K562 (cell line): ENCODE measurements around the gene ST6GALNAC1. TPM values are rescaled to one million over a fixed set of nuclear protein-coding genes. Genes with fewer than 3 reads are reported as not detected.
A peak's percentile ranks its signal among the peaks of the same experiment; 100 is the strongest.

Source experiments
- ATAC-seq: fragments of 200-7000 bp; cut with Tn5 transposase; 3 replicates; pipeline ENCODE4 v1.9.1; 2020; ENCODE audit warnings: moderate library complexity
- BruUV-seq: library from RNA; stranded (reverse); fragments of 400-500 nt; replicated peaks from 2 replicates; lab custom pipeline; 2021; lab: Mats Ljungman, UMichigan
- CTCF ChIA-PET: fragments of 300-600 bp; formaldehyde crosslinking; extraction: SDS; loops from one replicate; lab custom pipeline; 2021; ENCODE audit warnings: low intra/inter-chr PET ratio; lab: Yijun Ruan, JAX
- POLR2A ChIA-PET: fragments of 300-600, 350-650 bp; sonication (Branson Sonifier 250); formaldehyde crosslinking; extraction: SDS; loops from one replicate; lab custom pipeline; 2021; ENCODE audit warnings: antibody characterized with exemption, inconsistent platforms; lab: Yijun Ruan, JAX
- DNase-seq, 4 experiments: peaks; one replicate each; pipeline versions ENCODE4 v3.0.0 to v3.0.0-alpha.2; 2011 to 2018; ENCODE audit warnings: low spot score in 3 of 4, mixed read lengths in 3 of 4; ENCODE audit errors: extremely low read depth in 1 of 4
- FAIRE-seq: peaks from 2 replicates; lab custom pipeline; 2011; peaks lifted over from hg19 to GRCh38; lab: Jason Lieb, UNC
- H2AFZ ChIP-seq: 2 replicates; pipeline ENCODE4 v1.6.0; 2011; ENCODE audit warnings: low read depth, low read length, control low read depth, inconsistent platforms
- H3K27ac ChIP-seq: fragments of 200-600 bp; 3 replicates; pipeline ENCODE4 v1.8.0; 2011; ENCODE audit warnings: low read depth, mild to moderate bottlenecking, control low read depth, inconsistent platforms, low read length, moderate library complexity, mixed read lengths; ENCODE audit errors: extremely low read depth
- H3K27me3 ChIP-seq, 2 experiments: fragments of 300-600 bp in 1 of 2; 2 replicates in 1 of 2; 3 replicates in 1 of 2; pipeline versions ENCODE4 v1.6.0 to v1.8.0; 2011; ENCODE audit warnings: inconsistent platforms in 2 of 2, low read length in 2 of 2, mild to moderate bottlenecking in 1 of 2, mixed read lengths in 1 of 2, moderate library complexity in 1 of 2; ENCODE audit not compliant: control insufficient read depth in 2 of 2, insufficient read depth in 2 of 2
- H3K36me3 ChIP-seq: fragments of 300-600 bp; 3 replicates; pipeline ENCODE4 v1.8.0; 2011; ENCODE audit warnings: mild to moderate bottlenecking, low read length, inconsistent platforms; ENCODE audit not compliant: control insufficient read depth, insufficient read depth
- H3K4me1 ChIP-seq, 2 experiments: fragments of 200-600 bp in 1 of 2; replicated peaks in 1 of 2; 2 replicates in 1 of 2; 3 replicates in 1 of 2; pipeline versions ENCODE4 v1.5.1 to v1.8.0; 2011; ENCODE audit warnings: inconsistent platforms in 2 of 2, low read length in 2 of 2, mild to moderate bottlenecking in 1 of 2, mixed read lengths in 1 of 2, moderate library complexity in 1 of 2; ENCODE audit not compliant: control insufficient read depth in 2 of 2, insufficient read depth in 2 of 2
- H3K4me2 ChIP-seq: 2 replicates; pipeline ENCODE4 v1.6.1; 2011; ENCODE audit warnings: low read length, control low read depth, inconsistent platforms, mixed read lengths; ENCODE audit not compliant: insufficient read depth
- H3K4me3 ChIP-seq: fragments of 200-600 bp; sonication (generic), shearing (Covaris generic); 2 replicates; pipeline ENCODE4 v1.5.1; 2016; ENCODE audit warnings: control low read depth, inconsistent platforms
- H3K79me2 ChIP-seq: fragments of 200-600 bp; 3 replicates; pipeline ENCODE4 v1.8.0; 2011; ENCODE audit warnings: low read length, inconsistent platforms; ENCODE audit not compliant: control insufficient read depth, insufficient read depth
- H3K9ac ChIP-seq, 2 experiments: 2 replicates each; pipeline versions ENCODE4 v1.6.0 to v1.6.1; 2011; ENCODE audit warnings: low read depth in 2 of 2, low read length in 2 of 2, control low read depth in 1 of 2, inconsistent platforms in 1 of 2, mild to moderate bottlenecking in 1 of 2, mixed read lengths in 1 of 2; ENCODE audit not compliant: insufficient read depth in 1 of 2
- H3K9me1 ChIP-seq: one replicate; pipeline ENCODE4 v1.6.0; 2011; ENCODE audit warnings: inconsistent platforms, mild to moderate bottlenecking, low read length, moderate library complexity; ENCODE audit not compliant: control insufficient read depth, insufficient read depth
- H3K9me3 ChIP-seq: replicated peaks from 2 replicates; pipeline ENCODE4 v1.5.1; 2011; ENCODE audit warnings: low read depth, low read length, inconsistent platforms; ENCODE audit not compliant: control insufficient read depth, insufficient read depth
- H4K20me1 ChIP-seq: replicated peaks from 2 replicates; pipeline ENCODE4 v1.6.1; 2011; ENCODE audit warnings: low read length, inconsistent platforms, mixed read lengths; ENCODE audit not compliant: control insufficient read depth, insufficient read depth
- ARNT ChIP-seq, 2 experiments: fragments of 450-650 bp; IDR thresholded peaks; 2 replicates each; pipeline ENCODE4 v1.6.1; 2016; ENCODE audit warnings: mild to moderate bottlenecking in 1 of 2
- C11orf30 ChIP-seq: fragments of 450-650 bp; IDR thresholded peaks from 2 replicates; pipeline ENCODE4 v1.6.1; 2016; ENCODE audit warnings: low read depth, mild to moderate bottlenecking
- FOS ChIP-seq: IDR thresholded peaks from 3 replicates; pipeline ENCODE4 v1.6.1; 2011; ENCODE audit not compliant: insufficient read length; ENCODE audit errors: extremely low read depth
- KHSRP ChIP-seq: fragments of 450-650 bp; IDR thresholded peaks from 2 replicates; pipeline ENCODE4 v1.6.1; 2017
- NBN ChIP-seq: fragments of 450-650 bp; IDR thresholded peaks from 2 replicates; pipeline ENCODE4 v1.6.1; 2016; ENCODE audit warnings: low read depth, mild to moderate bottlenecking
- POU5F1 ChIP-seq: fragments of 150-350 bp; IDR thresholded peaks from 2 replicates; pipeline ENCODE4 v1.6.1; 2014; ENCODE audit warnings: borderline replicate concordance, low read length, low read depth, mild to moderate bottlenecking; ENCODE audit not compliant: partially characterized antibody
- RAD51 ChIP-seq: fragments of 450-650 bp; IDR thresholded peaks from 2 replicates; pipeline ENCODE4 v1.7.1; 2016; ENCODE audit warnings: low read depth, mild to moderate bottlenecking, borderline replicate concordance
- SPI1 ChIP-seq: IDR thresholded peaks from 2 replicates; pipeline ENCODE4 v1.6.1; 2011; ENCODE audit warnings: low read depth, low read length, control low read depth, borderline replicate concordance
- TOE1 ChIP-seq, 2 experiments: fragments of 450-650 bp in 1 of 2; sonication (generic) in 1 of 2; formaldehyde crosslinking in 1 of 2; IDR thresholded peaks; 2 replicates each; pipeline versions ENCODE4 v1.7.1 to v1.8.0; 2016 to 2022; ENCODE audit warnings: borderline replicate concordance in 2 of 2, mild to moderate bottlenecking in 2 of 2, antibody characterized with exemption in 1 of 2, inconsistent platforms in 1 of 2, low read depth in 1 of 2, missing genetic modification reagents in 1 of 2, moderate library complexity in 1 of 2
- WGBS: fragments of 100-300 bp; shearing (Covaris generic); methylation state at CpG from one replicate; pipeline ENCODE4 v1.1.6; 2016; ENCODE audit warnings: low coverage, mixed read lengths; ENCODE audit not compliant: insufficient coverage; ENCODE audit errors: missing lambda C conversion rate; 5-methylcytosine and 5-hydroxymethylcytosine counted together
- in situ Hi-C: fragments of 300-500 bp; cut with MboI; formaldehyde crosslinking; loops from 4 replicates; pipeline ENCODE4 v1.15.0; 2018; ENCODE audit warnings: inconsistent platforms, mixed read lengths
- intact Hi-C: fragments of 100-400 bp; cut with micrococcal nuclease; formaldehyde crosslinking; loops from 2 replicates; pipeline ENCODE4 v1.14.2; 2022
- polyA plus RNA-seq, 8 experiments: library from polyadenylated mRNA; depleted of rRNA in 4 of 8; stranded (reverse) in 5 of 8; unstranded in 3 of 8; fragments of >200 nt; fragmentation: Nextera tagmentation in 2 of 8; fragmentation: Illumina TruSeq in 1 of 8; extraction: Ambion mirVana in 2 of 8; extraction: Trizol in 1 of 8; gene quantifications; 2 replicates each; pipeline versions ENCODE4 v1.2.1 to v1.2.3, GENCODE V29; 2011 to 2014; ENCODE audit warnings: inconsistent platforms in 1 of 8, missing spikeins in 1 of 8
- total RNA-seq, 7 experiments: library from RNA; depleted of rRNA in 6 of 7; stranded (reverse); fragments of >200 nt in 6 of 7; fragmentation: Illumina TruSeq in 2 of 7; extraction: Trizol in 2 of 7; gene quantifications; 2 replicates each; pipeline versions ENCODE4 v1.2.1 to v1.2.3, GENCODE V29; 2011 to 2021; ENCODE audit warnings: low replicate concordance in 1 of 7
- TF ChIP-seq, protein P1 (sequence below): fragments of 450-650 bp; formaldehyde crosslinking; IDR thresholded peaks from 2 replicates; pipeline ENCODE4 v1.4.0; 2020; ENCODE audit warnings: mild to moderate bottlenecking, mixed read lengths

ST6GALNAC1 gene
- total and polyA plus RNA-seq, 9 of the 15 experiments (the other 6 are each of a cell fraction or from before 2014, with no cell fraction given) = 20.6 to 68.4 (median 50.5) TPM

DNA sequence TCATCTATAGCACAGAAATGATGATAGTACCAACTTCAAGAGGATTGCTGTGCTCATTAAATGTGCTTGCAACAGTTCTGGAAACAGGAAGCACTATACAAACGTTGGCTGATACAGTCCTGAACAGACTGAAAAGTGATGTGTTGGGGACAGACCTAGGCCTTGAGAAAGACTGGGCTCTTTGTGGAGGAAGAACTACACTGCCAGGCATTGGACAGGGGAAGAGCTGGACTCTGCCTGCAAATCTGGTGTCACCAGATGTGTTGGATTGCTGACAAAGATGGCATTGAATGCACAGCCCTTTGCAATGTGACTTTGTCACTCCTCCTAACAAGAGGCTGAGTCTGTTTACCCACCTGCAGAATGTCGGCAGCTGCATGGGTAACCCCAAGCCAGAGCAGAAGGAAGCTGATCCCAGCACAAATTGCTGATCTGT lies 45.5 kb downstream of the ST6GALNAC1 start:
- Histone ChIP-seq H3K4me3 (no peak overlapping the region), H3K4me2 (no peak overlapping the region), H3K36me3 (no peaks in the 10 kb centered on the region), H3K27ac (no peak overlapping the region), H3K79me2 (no peaks in the 10 kb centered on the region), H4K20me1 (no peaks in the 10 kb centered on the region), H2AFZ (peak overlapping the region; percentile 68), H3K27me3 (no peaks in the 10 kb centered on the region), H3K9me3 (no peaks in the 10 kb centered on the region; the same call in 1 of the 2 replicates), H3K9ac (no peak overlapping the region), H3K9me1 (no peaks in the 10 kb centered on the region), H3K4me1 (peaks cover 21 to 30% of the 10 kb centered on the region in 2 experiments)
- DNase-seq (no peak), FAIRE-seq (no peak), ATAC-seq (no peak)
- no peak for TF ChIP-seq POU5F1
- peak; percentile 17; the same call in 1 of the 2 replicates for TF ChIP-seq C11orf30
- CTCF ChIA-PET = no interaction called here
- intact Hi-C loops (no loop called here), in situ Hi-C loops (no loop called here)
- BruUV-seq = no TSS peak
- WGBS = 38% methylated on average over 2 of the region's 2 CpGs
- POLR2A ChIA-PET = interaction anchor here (0.6 to 3.8 kb wide), 12 partner anchors 8 to 42 kb away, joined by 3 to 21 read pairs (median 4); no protein-coding TSS in a partner anchor

DNA sequence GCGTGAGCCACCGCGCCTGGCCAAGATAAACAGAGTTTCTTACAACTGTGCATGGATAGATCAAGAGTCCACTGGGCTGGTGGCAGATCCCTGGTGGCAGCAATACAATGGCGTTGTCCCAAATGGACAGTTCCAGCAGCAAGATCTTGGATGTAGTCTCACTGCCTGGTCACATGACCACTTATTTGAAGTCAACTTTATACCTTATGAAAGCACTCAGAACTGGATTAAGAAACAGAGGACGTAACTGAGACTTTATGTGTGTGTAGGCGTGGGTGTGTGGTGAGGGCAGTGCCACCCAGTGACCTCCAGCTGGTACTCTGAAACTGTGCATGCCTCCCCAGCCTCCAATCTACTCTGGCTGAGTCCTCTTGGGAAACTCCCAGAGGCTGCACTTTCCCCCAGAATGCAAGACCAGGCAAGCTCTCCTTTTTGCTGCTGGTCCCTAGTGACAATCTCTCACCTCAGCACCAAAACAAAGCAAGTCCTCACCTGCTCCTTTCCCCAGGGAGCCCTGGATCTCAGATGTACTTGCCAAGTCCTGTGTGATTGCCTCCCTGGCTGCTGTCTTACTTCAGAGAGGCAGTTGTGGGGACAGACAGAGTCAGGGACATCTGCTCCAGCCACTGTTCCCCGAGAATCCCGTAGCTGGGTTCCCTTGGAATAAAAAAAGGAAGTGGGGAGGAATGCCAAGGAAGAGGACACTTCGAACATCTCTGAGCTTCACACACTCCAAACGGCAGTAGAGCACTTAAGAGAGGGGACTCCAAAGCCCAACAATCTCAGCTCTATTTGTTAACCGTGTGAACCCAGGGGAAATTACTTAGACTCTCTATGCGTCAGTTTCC lies 46.2 kb downstream of the ST6GALNAC1 start:
- Histone ChIP-seq H2AFZ (peak overlapping the region; percentile 68), H3K79me2 (no peaks in the 10 kb centered on the region), H3K36me3 (no peaks in the 10 kb centered on the region), H3K4me3 (no peak overlapping the region), H3K9ac (no peak overlapping the region), H3K27me3 (no peaks in the 10 kb centered on the region), H3K9me1 (no peaks in the 10 kb centered on the region), H3K4me1 (peaks cover 19 to 27% of the 10 kb centered on the region in 2 experiments), H3K9me3 (no peaks in the 10 kb centered on the region; the same call in 1 of the 2 replicates), H3K4me2 (no peak overlapping the region), H4K20me1 (no peaks in the 10 kb centered on the region), H3K27ac (no peak overlapping the region; the same call in 2 of the 3 replicates)
- FAIRE-seq = no peak
- POLR2A ChIA-PET = interaction anchor here (0.6 to 2.7 kb wide), 10 partner anchors 8 to 104 kb away, joined by 3 to 17 read pairs (median 4); no protein-coding TSS in a partner anchor
- BruUV-seq = no TSS peak
- no peak for DNase-seq
- CTCF ChIA-PET = no interaction called here
- 54% methylated on average over 12 of the region's 12 CpGs for WGBS
- in situ Hi-C loops = no loop called here
- intact Hi-C loops = no loop called here
- ATAC-seq = no peak
- TF ChIP-seq TOE1 (IDR thresholded peaks at IDR 0.05; ENCODE audit: borderline replicate concordance) (peak; percentile 34; the same call in 1 of the 2 replicates), TOE1 (CRISPR knock-in tag; IDR thresholded peaks at IDR 0.05; ENCODE audit: borderline replicate concordance, low read depth) (no peak), RAD51 (peak; percentile 45; the same call in 1 of the 2 replicates), FOS (no peak), KHSRP (no peak), SPI1 (peak; percentile 68; the same call in 1 of the 2 replicates), NBN (no peak), ARNT (IDR thresholded peaks at IDR 0.05) (no peak)
- TF ChIP-seq, protein P1, sequence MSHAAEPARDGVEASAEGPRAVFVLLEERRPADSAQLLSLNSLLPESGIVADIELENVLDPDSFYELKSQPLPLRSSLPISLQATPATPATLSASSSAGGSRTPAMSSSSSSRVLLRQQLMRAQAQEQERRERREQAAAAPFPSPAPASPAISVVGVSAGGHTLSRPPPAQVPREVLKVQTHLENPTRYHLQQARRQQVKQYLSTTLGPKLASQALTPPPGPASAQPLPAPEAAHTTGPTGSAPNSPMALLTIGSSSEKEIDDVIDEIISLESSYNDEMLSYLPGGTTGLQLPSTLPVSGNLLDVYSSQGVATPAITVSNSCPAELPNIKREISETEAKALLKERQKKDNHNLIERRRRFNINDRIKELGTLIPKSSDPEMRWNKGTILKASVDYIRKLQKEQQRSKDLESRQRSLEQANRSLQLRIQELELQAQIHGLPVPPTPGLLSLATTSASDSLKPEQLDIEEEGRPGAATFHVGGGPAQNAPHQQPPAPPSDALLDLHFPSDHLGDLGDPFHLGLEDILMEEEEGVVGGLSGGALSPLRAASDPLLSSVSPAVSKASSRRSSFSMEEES = peak; percentile 87
